NCI-H460 (cell line): ENCODE results near the gene PEAK1. TPM values are rescaled to one million over a fixed set of nuclear protein-coding genes. Genes with fewer than 3 reads are reported as not detected.
"Not testable (repeated sequence)": the region's sequence is repeated elsewhere in the genome, so short reads cannot be mapped to it uniquely, and the experiment has no call there.

Experiments used
- DNase-seq: peaks from one replicate; pipeline ENCODE4 v3.0.0-alpha.2; 2016; ENCODE audit warnings: low read depth; ENCODE audit errors: extremely low read depth
- total RNA-seq: library from RNA; depleted of rRNA; stranded (reverse); fragments of >200 nt; shearing (Covaris generic); gene quantifications from 2 replicates; pipeline ENCODE4 v1.2.3, GENCODE V29; 2014

PEAK1 gene
- total RNA-seq, 1 experiment from 2014 or later = 3.8 TPM

- no peak for DNase-seq
Measured at GRCh38 chr15:77243135-77243534, 176.8 kb downstream of the PEAK1 start.

DNA sequence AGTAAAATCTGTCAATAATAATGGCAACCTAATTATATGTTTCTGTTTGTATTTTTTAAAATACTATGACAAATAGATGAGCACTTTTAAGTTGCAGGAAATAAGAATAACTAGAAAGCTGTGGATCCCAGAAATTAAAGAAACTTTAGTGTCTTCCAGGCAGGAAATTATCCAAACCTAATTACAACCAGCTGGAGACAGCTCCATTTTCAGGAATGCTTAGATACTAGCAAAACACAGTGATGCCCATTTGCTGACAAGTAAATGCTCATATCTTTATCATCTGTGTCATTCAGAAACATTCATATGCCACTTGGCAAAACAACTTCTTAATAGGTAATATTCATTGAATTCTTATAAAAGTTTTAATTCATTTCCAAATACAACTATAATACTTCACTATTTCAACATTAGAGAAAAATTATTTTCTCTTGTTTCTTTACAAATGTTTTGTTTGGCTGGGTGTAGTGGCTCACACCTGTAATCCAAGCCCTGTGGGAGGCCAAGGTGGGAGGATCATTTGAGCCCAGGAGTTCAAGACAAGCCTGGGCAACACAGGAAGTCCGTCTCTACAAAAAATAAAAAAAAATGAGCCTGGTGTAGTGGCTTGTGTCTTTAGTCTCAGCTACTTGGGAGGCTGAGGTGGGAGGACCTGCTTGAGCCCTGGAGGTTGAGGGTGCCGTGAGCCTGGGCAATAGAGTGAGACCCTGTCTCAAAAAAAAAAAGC, 179.9 kb downstream of the PEAK1 start:
- DNase-seq = no peak

GRCh38 chr15:77235566-77235965, 184.3 kb downstream of the PEAK1 start:
- DNase-seq = no peak

GRCh38 chr15:77228828-77229227, 191.1 kb downstream of the PEAK1 start:
- no peak for DNase-seq

GRCh38 chr15:77226652-77227051, 193.3 kb downstream of the PEAK1 start:
- DNase-seq = no peak

DNA sequence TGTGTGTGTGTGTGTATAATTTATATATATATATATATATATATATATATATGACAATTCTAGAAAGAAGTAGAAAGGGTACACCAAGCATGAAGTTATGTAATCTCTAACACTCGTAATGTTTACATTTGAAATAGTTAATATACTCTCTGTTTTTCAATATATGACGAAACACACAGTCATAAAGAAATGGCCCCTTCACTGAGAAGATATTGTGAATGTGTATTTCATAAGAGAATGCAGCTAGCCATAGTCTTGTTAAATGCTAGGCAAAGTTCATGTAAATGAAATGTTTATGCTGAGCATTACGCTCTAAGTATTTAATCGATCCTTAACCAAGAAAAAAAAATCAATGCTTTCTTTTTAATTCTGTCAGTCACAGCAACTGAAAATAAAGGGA, 194.3 kb downstream of the PEAK1 start:
- DNase-seq = no peak

GRCh38 chr15:77225088-77225487, 194.8 kb downstream of the PEAK1 start:
- no peak for DNase-seq

DNA sequence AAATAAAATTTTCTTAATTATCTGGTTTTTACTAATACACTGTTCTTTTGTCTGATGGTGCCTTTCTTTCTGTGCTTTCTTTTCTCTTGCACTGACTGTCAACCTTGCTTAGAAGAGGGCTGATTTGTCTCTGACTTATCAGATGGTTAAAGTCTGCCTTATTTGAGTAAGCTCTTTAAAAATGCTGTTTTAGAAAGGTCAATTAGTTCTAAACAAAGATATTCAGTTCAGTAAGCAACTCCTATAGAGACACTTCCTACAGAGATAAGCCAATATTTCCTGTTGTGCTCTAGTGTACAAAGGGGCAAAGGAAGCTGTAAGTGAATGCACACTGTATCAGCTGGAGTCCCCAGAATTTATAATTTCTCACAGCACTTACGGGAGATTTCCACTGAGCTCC, 195.6 kb downstream of the PEAK1 start:
- DNase-seq = no peak

DNA sequence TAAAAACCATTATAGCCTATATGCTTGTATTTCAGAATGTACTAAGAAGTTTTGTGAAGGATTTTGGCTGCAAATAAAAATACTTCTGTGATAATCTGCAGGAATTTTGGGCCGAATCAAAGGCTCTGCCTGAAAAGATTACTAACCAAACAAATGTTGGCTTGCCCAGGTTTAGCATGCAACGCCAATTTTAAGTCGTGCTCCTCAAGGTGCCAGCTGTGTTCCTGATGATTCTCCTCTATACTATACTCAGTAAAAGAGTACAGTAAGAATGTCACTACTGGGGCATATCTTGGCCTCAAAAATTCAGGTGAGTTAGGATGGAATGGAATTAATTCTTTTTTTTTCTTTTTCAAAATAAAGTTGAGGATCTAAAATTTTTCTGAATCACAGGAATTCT, 198.2 kb downstream of the PEAK1 start:
- DNase-seq = no peak

DNA sequence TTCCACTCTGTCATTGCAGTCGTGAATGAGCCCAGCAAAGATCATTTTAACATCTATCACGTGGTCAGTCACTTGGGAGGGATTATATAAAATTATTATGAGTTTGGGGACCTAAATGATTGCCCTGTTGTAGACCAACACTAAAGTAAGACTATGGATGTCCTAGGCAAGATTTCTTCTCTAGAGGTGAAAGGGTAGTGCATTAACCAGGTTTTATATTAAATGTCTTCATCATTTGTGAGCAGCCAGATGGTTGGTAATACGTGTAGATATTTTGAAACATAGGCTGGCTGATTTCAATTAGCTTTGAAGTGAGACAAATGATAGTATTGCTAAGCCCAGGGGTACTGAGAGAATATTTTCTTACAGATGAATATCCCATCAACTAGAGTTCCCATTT, 198.7 kb downstream of the PEAK1 start:
- no peak for DNase-seq

DNA sequence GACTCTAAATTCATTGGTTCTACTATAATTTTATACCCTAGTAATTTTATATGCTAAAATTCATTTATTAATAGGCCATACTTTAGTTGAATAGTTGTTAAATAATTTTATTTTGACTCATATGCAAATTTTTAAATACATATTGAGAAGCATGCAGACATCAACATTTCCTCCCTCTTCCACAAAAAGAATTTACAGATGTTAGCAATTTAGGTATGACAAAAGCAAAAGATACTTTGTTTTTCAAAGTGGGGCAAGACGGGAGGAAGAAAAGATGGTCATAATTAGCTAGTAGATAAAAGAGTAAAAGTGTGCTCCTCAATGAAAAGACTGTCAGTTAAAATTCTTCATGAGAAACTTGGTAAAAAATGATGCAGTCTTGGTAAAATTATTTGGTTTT, 200.1 kb downstream of the PEAK1 start:
- no peak for DNase-seq

- DNase-seq = no peak
Measured at GRCh38 chr15:77209221-77209620, 210.7 kb downstream of the PEAK1 start.

DNA sequence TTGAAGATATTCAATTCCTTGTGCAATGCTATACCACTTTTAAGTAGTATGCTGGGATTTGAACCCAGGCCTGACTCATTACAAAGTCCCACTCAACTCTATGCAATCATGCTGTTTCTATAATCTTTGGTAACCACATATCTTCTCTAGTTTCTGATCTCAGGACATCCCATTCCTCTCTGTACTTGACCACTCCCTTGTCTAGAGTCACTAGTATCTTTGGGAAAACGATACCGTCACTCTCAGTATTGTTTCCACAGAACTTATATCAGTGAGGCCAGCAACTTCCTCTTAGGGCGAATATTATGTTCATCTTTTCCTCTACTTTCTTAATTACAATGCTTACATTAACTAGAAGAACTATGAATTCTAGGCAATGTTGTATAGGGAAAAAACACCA, 211.7 kb downstream of the PEAK1 start:
- DNase-seq = no peak

- no peak for DNase-seq
Measured at GRCh38 chr15:77201665-77202064, 218.2 kb downstream of the PEAK1 start.

DNA sequence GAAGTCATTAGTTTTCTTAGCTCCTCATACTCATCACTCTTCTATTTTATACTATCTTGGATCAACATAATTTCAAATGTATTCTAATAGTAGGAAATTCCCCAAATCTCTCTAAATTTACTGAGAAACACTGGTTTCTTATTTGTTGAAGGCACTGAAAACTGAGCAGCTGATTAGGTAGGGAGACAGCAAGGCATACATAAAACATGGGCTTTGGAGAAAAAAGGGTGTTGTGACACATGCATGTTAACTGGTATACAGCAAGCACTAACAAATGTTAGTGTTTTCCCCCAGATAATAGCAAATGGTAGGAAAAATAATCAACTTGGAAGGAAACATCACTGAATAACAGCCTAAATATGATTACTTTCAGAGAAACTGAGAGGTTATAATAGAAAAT, 223.5 kb downstream of the PEAK1 start:
- DNase-seq = no peak

- DNase-seq = no peak
Measured at GRCh38 chr15:77195586-77195985, 224.3 kb downstream of the PEAK1 start.

- DNase-seq = no peak
Measured at GRCh38 chr15:77192451-77192850, 227.5 kb downstream of the PEAK1 start.

- DNase-seq = no peak
Measured at GRCh38 chr15:77191230-77191834, 228.6 kb downstream of the PEAK1 start.

GRCh38 chr15:77187751-77188464, 232.0 kb downstream of the PEAK1 start:
- no peak for DNase-seq

GRCh38 chr15:77186594-77187011, 233.3 kb downstream of the PEAK1 start:
- no peak for DNase-seq

GRCh38 chr15:77185242-77185785, 234.6 kb downstream of the PEAK1 start:
- DNase-seq = no peak

GRCh38 chr15:77184352-77184751, 235.6 kb downstream of the PEAK1 start:
- DNase-seq = not testable (repeated sequence)
